Neural cell (in vitro differentiated cells): ENCODE data around the gene HIVEP2. TPM values are rescaled to one million over a fixed set of nuclear protein-coding genes. Genes with fewer than 3 reads are reported as not detected.

Source experiments
- H2AFZ ChIP-seq: fragments of 200-600, 300-800 bp; sonication (generic), shearing (Covaris generic); 2 replicates; pipeline ENCODE4 v1.6.0; 2014; ENCODE audit warnings: low read depth, mild to moderate bottlenecking, antibody characterized with exemption, low read length, moderate library complexity
- H3F3A ChIP-seq: fragments of 200-600 bp; shearing (Covaris generic); 2 replicates; pipeline ENCODE4 v1.6.1; 2016; ENCODE audit warnings: mild to moderate bottlenecking, moderate library complexity, mixed read lengths, antibody characterized with exemption, low read length; ENCODE audit not compliant: insufficient read depth, poor library complexity, severe bottlenecking
- H3K27ac ChIP-seq: fragments of 200-600, 300-800 bp; sonication (generic), shearing (Covaris generic); 2 replicates; pipeline ENCODE4 v1.5.1; 2014; ENCODE audit warnings: mild to moderate bottlenecking, low read length, moderate library complexity
- H3K27me3 ChIP-seq: fragments of 300-800, 200-600 bp; sonication (generic), shearing (Covaris generic); 2 replicates; pipeline ENCODE4 v1.6.0; 2014; ENCODE audit warnings: mild to moderate bottlenecking, low read depth, low read length, moderate library complexity; ENCODE audit not compliant: insufficient read depth
- H3K36me3 ChIP-seq: fragments of 300-800, 200-600 bp; sonication (generic), shearing (Covaris generic); 2 replicates; pipeline ENCODE4 v1.5.1; 2014; ENCODE audit warnings: mild to moderate bottlenecking, antibody characterized with exemption, low read length, moderate library complexity; ENCODE audit not compliant: insufficient read depth
- H3K4me2 ChIP-seq: fragments of 300-800, 200-600 bp; sonication (generic), shearing (Covaris generic); 2 replicates; pipeline ENCODE4 v1.6.0; 2014; ENCODE audit warnings: mild to moderate bottlenecking, low read length
- H3K4me3 ChIP-seq: fragments of 300-800, 200-600 bp; sonication (generic), shearing (Covaris generic); 2 replicates; pipeline ENCODE4 v1.5.1; 2014; ENCODE audit warnings: mild to moderate bottlenecking, low read length, moderate library complexity
- H3K79me2 ChIP-seq: fragments of 200-600 bp; shearing (Covaris generic); replicated peaks from 2 replicates; pipeline ENCODE4 v1.6.0; 2014; ENCODE audit warnings: mild to moderate bottlenecking, low read length, moderate library complexity; ENCODE audit not compliant: insufficient read depth
- H3K9ac ChIP-seq: fragments of 300-800, 200-600 bp; sonication (generic), shearing (Covaris generic); 2 replicates; pipeline ENCODE4 v1.6.1; 2016; ENCODE audit warnings: mild to moderate bottlenecking, low read length, mixed read lengths
- H3K9me2 ChIP-seq: fragments of 200-600 bp; shearing (Covaris generic); 2 replicates; pipeline ENCODE4 v1.6.1; 2016; ENCODE audit warnings: mild to moderate bottlenecking, low read length, mixed read lengths; ENCODE audit not compliant: insufficient read depth
- H3K9me3 ChIP-seq: fragments of 200-600, 300-800 bp; sonication (generic), shearing (Covaris generic); 2 replicates; pipeline ENCODE4 v1.6.1; 2016; ENCODE audit warnings: mild to moderate bottlenecking, mixed run types, low read length, moderate library complexity, mixed read lengths
- H4K20me1 ChIP-seq: fragments of 200-600 bp; shearing (Covaris generic); 2 replicates; pipeline ENCODE4 v1.6.1; 2016; ENCODE audit warnings: mild to moderate bottlenecking, mixed run types; ENCODE audit not compliant: insufficient read depth
- CTCF ChIP-seq: fragments of 450-650 bp; IDR thresholded peaks from 2 replicates; pipeline ENCODE4 v1.5.1; 2014; ENCODE audit warnings: antibody characterized with exemption, mild to moderate bottlenecking, moderate library complexity; ENCODE audit not compliant: poor library complexity, severe bottlenecking
- EP300 ChIP-seq: fragments of 450-650 bp; conservative IDR thresholded peaks from 2 replicates; pipeline ENCODE4 v1.6.1; 2014; ENCODE audit warnings: antibody characterized with exemption, mild to moderate bottlenecking, moderate library complexity; ENCODE audit not compliant: poor library complexity, severe bottlenecking
- EZH2 ChIP-seq: fragments of 200-600, 300-800 bp; shearing (Covaris generic), sonication (generic); IDR thresholded peaks from 2 replicates; pipeline ENCODE4 v1.6.1; 2014; ENCODE audit warnings: antibody characterized with exemption, low read length, borderline replicate concordance, mild to moderate bottlenecking; ENCODE audit not compliant: insufficient read depth, poor library complexity, severe bottlenecking
- MXI1 ChIP-seq: fragments of 450-650 bp; conservative IDR thresholded peaks from 2 replicates; pipeline ENCODE4 v1.6.1; 2014; ENCODE audit warnings: antibody characterized with exemption, mild to moderate bottlenecking; ENCODE audit not compliant: poor library complexity, severe bottlenecking
- POLR2AphosphoS5 ChIP-seq: IDR thresholded peaks from 2 replicates; pipeline ENCODE4 v1.6.1; 2012
- RAD21 ChIP-seq: fragments of 450-650 bp; conservative IDR thresholded peaks from 2 replicates; pipeline ENCODE4 v1.6.1; 2014; ENCODE audit warnings: antibody characterized with exemption, mild to moderate bottlenecking, moderate library complexity
- REST ChIP-seq: IDR thresholded peaks from 2 replicates; pipeline ENCODE4 v1.6.1; 2012; ENCODE audit warnings: borderline replicate concordance
- SMC3 ChIP-seq: fragments of 450-650 bp; conservative IDR thresholded peaks from 2 replicates; pipeline ENCODE4 v1.6.1; 2014; ENCODE audit warnings: antibody characterized with exemption, mild to moderate bottlenecking, moderate library complexity; ENCODE audit not compliant: poor library complexity
- TAF1 ChIP-seq: IDR thresholded peaks from 2 replicates; pipeline ENCODE4 v1.6.1; 2012; ENCODE audit warnings: low read depth
- polyA plus RNA-seq: library from polyadenylated mRNA; depleted of rRNA; stranded (reverse); fragments of >200 nt; gene quantifications from 2 replicates; pipeline ENCODE4 v1.2.3, GENCODE V29; 2014

Gene HIVEP2
- polyA plus RNA-seq, 1 donor from 2014 or later, result 6.0 TPM

GRCh38 chr6:142761756-142762155 is 183.2 kb downstream of the HIVEP2 start:
- Histone ChIP-seq H3K79me2 (no peaks in the 10 kb centered on the region), H4K20me1 (no peaks in the 10 kb centered on the region), H3K4me3 (no peak overlapping the region), H3K27me3 (no peaks in the 10 kb centered on the region), H2AFZ (no peak overlapping the region), H3K9me2 (no peaks in the 10 kb centered on the region), H3K9ac (no peak overlapping the region), H3K36me3 (peaks cover 5% of the 10 kb centered on the region), H3F3A (no peaks in the 10 kb centered on the region), H3K9me3 (no peaks in the 10 kb centered on the region), H3K4me2 (no peak overlapping the region), H3K27ac (no peak overlapping the region)
- TF ChIP-seq REST (no peak), POLR2AphosphoS5 (no peak), EZH2 (no peak), SMC3 (no peak), RAD21 (no peak), TAF1 (no peak), MXI1 (no peak), CTCF (no peak), EP300 (no peak)

- H3K9me2 ChIP-seq, result no peaks in the 10 kb centered on the region
- H3K79me2 ChIP-seq, result no peaks in the 10 kb centered on the region
- no peak overlapping the region for H3K27ac ChIP-seq
- peaks cover 5% of the 10 kb centered on the region for H3K36me3 ChIP-seq
- TF ChIP-seq POLR2AphosphoS5 (no peak), CTCF (no peak), TAF1 (no peak), EZH2 (no peak), EP300 (no peak), RAD21 (no peak), MXI1 (no peak), SMC3 (no peak), REST (no peak)
- H3K4me2 ChIP-seq, result no peak overlapping the region
- no peaks in the 10 kb centered on the region for H4K20me1 ChIP-seq
- H3F3A ChIP-seq, result no peaks in the 10 kb centered on the region
- H3K9ac ChIP-seq, result no peak overlapping the region
- no peaks in the 10 kb centered on the region for H3K9me3 ChIP-seq
- no peak overlapping the region for H3K4me3 ChIP-seq
- no peak overlapping the region for H2AFZ ChIP-seq
- no peaks in the 10 kb centered on the region for H3K27me3 ChIP-seq
These were observed 184.8 kb downstream of the HIVEP2 start for GRCh38 chr6:142760152-142760551.
